DOHH2 (cell line): ENCODE data around the gene NREP.
A peak's percentile ranks its signal among the peaks of the same experiment; 100 is the strongest.

Source experiments
- H3F3A ChIP-seq: fragments of 200-600 bp; sonication (generic), shearing (Covaris generic); 2 replicates; pipeline ENCODE4 v1.6.0; 2016; ENCODE audit warnings: antibody characterized with exemption, mild to moderate bottlenecking; ENCODE audit not compliant: control insufficient read depth, insufficient read depth
- H3K27ac ChIP-seq: fragments of 200-600 bp; sonication (generic); 2 replicates; pipeline ENCODE4 v1.5.1; 2014; ENCODE audit warnings: low read depth, mild to moderate bottlenecking, low read length, moderate library complexity
- H3K27me3 ChIP-seq: fragments of 200-600 bp; sonication (generic); 2 replicates; pipeline ENCODE4 v1.6.1; 2014; ENCODE audit warnings: mild to moderate bottlenecking, low read length, mixed read lengths; ENCODE audit not compliant: control insufficient read depth
- H3K36me3 ChIP-seq: fragments of 200-600 bp; sonication (generic); 2 replicates; pipeline ENCODE4 v1.6.1; 2014; ENCODE audit warnings: mild to moderate bottlenecking, low read length, moderate library complexity, mixed read lengths; ENCODE audit not compliant: control insufficient read depth
- H3K4me1 ChIP-seq: fragments of 200-600 bp; sonication (generic); 2 replicates; pipeline ENCODE4 v1.6.1; 2014; ENCODE audit warnings: mild to moderate bottlenecking, low read length, mixed read lengths; ENCODE audit not compliant: control insufficient read depth
- H3K4me2 ChIP-seq: fragments of 200-600 bp; sonication (generic); 2 replicates; pipeline ENCODE4 v1.6.0; 2014; ENCODE audit warnings: mild to moderate bottlenecking, low read length, moderate library complexity
- H3K4me3 ChIP-seq: fragments of 200-600 bp; sonication (generic); 2 replicates; pipeline ENCODE4 v1.5.1; 2014; ENCODE audit warnings: mild to moderate bottlenecking, low read length, mixed read lengths
- H3K79me2 ChIP-seq: fragments of 200-600 bp; sonication (generic); 2 replicates; pipeline ENCODE4 v1.6.1; 2014; ENCODE audit warnings: mild to moderate bottlenecking, low read length, mixed read lengths; ENCODE audit not compliant: control insufficient read depth
- H3K9me2 ChIP-seq: fragments of 200-600 bp; sonication (generic); replicated peaks from 2 replicates; pipeline ENCODE4 v1.6.1; 2014; ENCODE audit warnings: mild to moderate bottlenecking, low read length, mixed read lengths; ENCODE audit not compliant: control insufficient read depth
- H3K9me3 ChIP-seq: fragments of 200-600 bp; sonication (generic); 2 replicates; pipeline ENCODE4 v1.6.1; 2014; ENCODE audit warnings: antibody characterized with exemption, low read length, mixed read lengths; ENCODE audit not compliant: control insufficient read depth, insufficient read depth
- H4K20me1 ChIP-seq: fragments of 200-600 bp; sonication (generic); 2 replicates; pipeline ENCODE4 v1.6.0; 2014; ENCODE audit warnings: low read depth, mild to moderate bottlenecking, antibody characterized with exemption, low read length, moderate library complexity; ENCODE audit not compliant: control insufficient read depth, insufficient read depth
- EZH2phosphoT487 ChIP-seq: fragments of 200-600 bp; sonication (generic); IDR thresholded peaks from 2 replicates; pipeline ENCODE4 v1.6.1; 2017; ENCODE audit warnings: borderline replicate concordance, mild to moderate bottlenecking, antibody characterized with exemption, low read length, moderate library complexity, mixed read lengths
- TF ChIP-seq, protein P1 (sequence below): fragments of 200-600 bp; sonication (generic); IDR thresholded peaks from one replicate; pipeline ENCODE4 v1.5.1; 2014; ENCODE audit warnings: antibody characterized with exemption, mild to moderate bottlenecking, low read depth, low read length; ENCODE audit not compliant: poor library complexity, severe bottlenecking

NREP gene

DNA sequence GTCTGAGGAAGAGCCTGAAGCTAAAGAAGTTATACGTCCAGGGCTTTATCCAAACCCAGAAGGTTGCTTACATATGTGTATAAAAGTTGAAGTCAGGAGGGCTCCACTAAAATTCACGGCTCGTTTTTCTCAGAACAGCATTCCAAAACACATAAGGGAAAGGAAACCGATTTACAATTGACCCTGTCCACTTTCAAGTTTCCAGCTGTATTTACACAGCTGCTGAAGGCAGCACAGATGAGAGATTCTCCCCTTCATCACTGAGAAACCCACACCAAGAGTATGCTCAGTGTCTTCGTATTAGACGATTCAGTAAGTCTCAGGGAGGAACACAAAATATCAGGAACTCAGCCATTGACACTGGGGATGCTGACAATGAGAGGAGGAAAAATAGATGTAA is 5.9 kb upstream of the NREP start:
- no peaks in the 10 kb centered on the region for H3K9me3 ChIP-seq
- no peaks in the 10 kb centered on the region for H3K27me3 ChIP-seq
- no peaks in the 10 kb centered on the region for H4K20me1 ChIP-seq
- H3F3A ChIP-seq: no peaks in the 10 kb centered on the region; the same call in 1 of the 2 replicates
- no peaks in the 10 kb centered on the region for H3K79me2 ChIP-seq
- TF ChIP-seq, protein P1, sequence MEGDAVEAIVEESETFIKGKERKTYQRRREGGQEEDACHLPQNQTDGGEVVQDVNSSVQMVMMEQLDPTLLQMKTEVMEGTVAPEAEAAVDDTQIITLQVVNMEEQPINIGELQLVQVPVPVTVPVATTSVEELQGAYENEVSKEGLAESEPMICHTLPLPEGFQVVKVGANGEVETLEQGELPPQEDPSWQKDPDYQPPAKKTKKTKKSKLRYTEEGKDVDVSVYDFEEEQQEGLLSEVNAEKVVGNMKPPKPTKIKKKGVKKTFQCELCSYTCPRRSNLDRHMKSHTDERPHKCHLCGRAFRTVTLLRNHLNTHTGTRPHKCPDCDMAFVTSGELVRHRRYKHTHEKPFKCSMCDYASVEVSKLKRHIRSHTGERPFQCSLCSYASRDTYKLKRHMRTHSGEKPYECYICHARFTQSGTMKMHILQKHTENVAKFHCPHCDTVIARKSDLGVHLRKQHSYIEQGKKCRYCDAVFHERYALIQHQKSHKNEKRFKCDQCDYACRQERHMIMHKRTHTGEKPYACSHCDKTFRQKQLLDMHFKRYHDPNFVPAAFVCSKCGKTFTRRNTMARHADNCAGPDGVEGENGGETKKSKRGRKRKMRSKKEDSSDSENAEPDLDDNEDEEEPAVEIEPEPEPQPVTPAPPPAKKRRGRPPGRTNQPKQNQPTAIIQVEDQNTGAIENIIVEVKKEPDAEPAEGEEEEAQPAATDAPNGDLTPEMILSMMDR: no peak
- TF ChIP-seq EZH2phosphoT487: no peak
- no peaks in the 10 kb centered on the region for H3K36me3 ChIP-seq
- no peak overlapping the region for H3K27ac ChIP-seq
- peaks cover 17% of the 10 kb centered on the region for H3K4me1 ChIP-seq
- H3K4me3 ChIP-seq: no peak overlapping the region
- no peak overlapping the region for H3K4me2 ChIP-seq
- H3K9me2 ChIP-seq: no peaks in the 10 kb centered on the region

DNA sequence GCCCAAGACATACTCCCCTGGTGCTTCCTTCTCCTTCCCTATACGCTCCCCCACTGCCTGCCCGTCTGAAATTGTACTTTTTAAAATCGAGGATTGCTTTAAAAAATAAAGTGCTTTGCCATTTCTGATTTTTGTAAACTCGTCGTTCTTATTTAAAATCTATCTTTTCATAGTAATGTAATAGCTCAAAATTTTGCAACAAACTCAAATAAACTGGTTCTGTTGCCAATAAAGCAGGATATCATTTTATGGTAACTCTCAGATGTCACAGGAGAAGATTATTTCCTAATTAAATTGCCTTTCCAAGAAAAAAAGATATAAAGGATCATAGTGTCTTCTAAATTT is 1.3 kb upstream of the NREP start:
- Histone ChIP-seq H3K27ac (peak overlapping the region; percentile 88), H3F3A (no peaks in the 10 kb centered on the region; the same call in 1 of the 2 replicates), H3K9me3 (no peaks in the 10 kb centered on the region), H3K4me3 (peak overlapping the region; percentile 88), H3K79me2 (peaks cover 28% of the 10 kb centered on the region), H3K4me1 (peaks cover 39% of the 10 kb centered on the region), H3K4me2 (peak overlapping the region; percentile 79), H3K9me2 (no peaks in the 10 kb centered on the region), H3K36me3 (peaks cover 28% of the 10 kb centered on the region), H4K20me1 (no peaks in the 10 kb centered on the region), H3K27me3 (no peaks in the 10 kb centered on the region)
- TF ChIP-seq, protein P1: no peak
- no peak for TF ChIP-seq EZH2phosphoT487

DNA sequence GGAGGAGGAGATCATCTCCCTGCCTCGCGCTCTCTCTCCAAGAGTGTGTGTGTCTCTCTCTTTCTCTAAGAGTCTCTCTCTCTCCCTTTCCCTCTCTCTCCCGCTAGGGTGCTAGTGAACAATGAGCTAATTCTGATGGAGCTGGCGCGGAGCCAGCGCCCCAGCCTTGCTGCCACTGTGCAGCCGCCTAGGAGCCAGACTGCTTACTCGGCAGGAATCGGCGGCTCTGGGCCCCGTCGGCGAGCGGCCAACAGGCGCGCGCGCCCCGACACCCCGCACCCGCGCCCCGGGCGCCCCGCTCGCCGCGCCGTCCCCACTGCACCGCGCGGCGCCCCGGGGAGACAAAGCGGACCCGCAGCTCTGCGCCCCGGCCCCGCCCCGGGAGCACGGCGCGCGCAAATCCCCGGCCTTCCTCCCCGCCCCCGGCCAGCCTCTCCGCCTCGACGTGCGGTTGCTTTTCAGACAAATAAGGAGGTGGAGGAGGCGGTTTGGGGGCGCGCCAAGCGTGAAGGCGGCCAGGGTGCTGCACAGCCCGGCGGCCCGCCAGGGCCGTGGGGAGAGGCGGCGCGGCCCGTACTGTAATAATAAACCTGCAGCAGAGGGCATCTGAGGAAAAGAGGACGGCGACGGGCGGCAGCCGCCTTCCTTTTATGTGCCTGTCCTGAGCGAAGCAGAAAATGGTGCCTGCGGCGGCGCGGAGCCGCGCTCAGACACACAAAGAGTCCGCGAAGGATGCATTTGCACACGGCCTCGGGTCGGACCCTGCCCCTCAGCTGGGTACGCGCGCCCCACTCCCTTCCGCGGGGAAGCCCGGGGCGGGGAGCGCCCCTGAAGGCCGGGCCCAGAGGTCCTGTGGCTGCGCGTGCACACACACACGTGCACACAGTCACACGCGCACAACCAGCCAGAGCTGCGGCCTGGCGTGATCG is 625 bp upstream of the NREP start:
- Histone ChIP-seq H3K4me3 (peak overlapping the region; percentile 88), H3K27me3 (no peaks in the 10 kb centered on the region), H4K20me1 (no peaks in the 10 kb centered on the region), H3K4me1 (peaks cover 39% of the 10 kb centered on the region), H3K36me3 (peaks cover 31% of the 10 kb centered on the region), H3K9me2 (no peaks in the 10 kb centered on the region), H3K4me2 (peak overlapping the region; percentile 88), H3K79me2 (peaks cover 31% of the 10 kb centered on the region), H3K9me3 (no peaks in the 10 kb centered on the region), H3K27ac (peak overlapping the region; percentile 88), H3F3A (no peaks in the 10 kb centered on the region; the same call in 1 of the 2 replicates)
- no peak for TF ChIP-seq EZH2phosphoT487
- TF ChIP-seq, protein P1: no peak
